ENCODE measurements around the gene RGL3. TPM values are rescaled to one million over a fixed set of nuclear protein-coding genes. Genes with fewer than 3 reads are reported as not detected.
"Not testable (repeated sequence)": the region's sequence is repeated elsewhere in the genome, so short reads cannot be mapped to it uniquely, and the experiment has no call there.

The RGL3 gene
- total RNA-seq, 1 experiment from 2014 or later: 100 TPM

GRCh38 chr19:11355160-11356073 is 63.7 kb downstream of the RGL3 start, which contains the start of gene PLPPR2:
Gene PLPPR2, plus strand, starts transcription at chr19:11355432. Its CDS starts 2,242 bp downstream, at chr19:11357674.
- ChIA-PET POLR2A (ENCODE audit: unreplicated experiment) (no interaction called here), CTCF (no interaction called here)
- intact Hi-C loops (cut with micrococcal nuclease; ENCODE audit: unreplicated experiment): loop anchor here (1.0 to 2.0 kb wide), 2 partner anchors 16 to 19 kb away; partner anchors contain the start of genes RAB3D and SWSAP1
- no peaks in the 10 kb centered on the region for H3K27me3 ChIP-seq (ENCODE audit: insufficient read depth, low read depth)
- peaks cover 7% of the 10 kb centered on the region for H3K79me2 ChIP-seq (ENCODE audit: low read depth)
- no peaks in the 10 kb centered on the region for H3K9me3 ChIP-seq (ENCODE audit: insufficient read depth, low read depth)
- peak; percentile 79 to 90 for DNase-seq
- peaks cover 25% of the 10 kb centered on the region for H3K4me1 ChIP-seq (replicated peaks; ENCODE audit: insufficient read depth)
- TF ChIP-seq EZH2 (IDR thresholded peaks at IDR 0.05; ENCODE audit: low read depth): no peak
- TF ChIP-seq CTCF (conservative IDR thresholded peaks at IDR 0.05): no peak
- no peaks in the 10 kb centered on the region for H3K9me2 ChIP-seq (ENCODE audit: insufficient read depth)
- peak within 1 kb of the TSS; percentile 74 for H3K4me3 ChIP-seq
- H3K4me2 ChIP-seq: peak within 1 kb of the TSS; percentile 99
- no peaks in the 10 kb centered on the region for H3K36me3 ChIP-seq (ENCODE audit: low read depth)
- peaks cover 27% of the 10 kb centered on the region; the same call in 1 of the 2 replicates for H3F3A ChIP-seq (ENCODE audit: insufficient read depth, low read depth)
- H4K20me1 ChIP-seq (ENCODE audit: insufficient read depth): peaks cover 6% of the 10 kb centered on the region; the same call in 1 of the 2 replicates
- H2AFZ ChIP-seq: peak within 1 kb of the TSS; percentile 76; the same call in 1 of the 2 replicates
- H3K27ac ChIP-seq: no peak within 1 kb of the TSS
- BruUV-seq (replicated peaks): no TSS peak

- intact Hi-C loops (cut with micrococcal nuclease; ENCODE audit: unreplicated experiment): loop anchor here (2.0 kb wide), 1 partner anchor 21 kb away; the partner anchor contains the start of gene SWSAP1
- H3K4me2 ChIP-seq; H3K9me3 ChIP-seq (ENCODE audit: insufficient read depth, low read depth); H3K27ac ChIP-seq; CTCF ChIA-PET; DNase-seq; H3K27me3 ChIP-seq (ENCODE audit: insufficient read depth, low read depth); H4K20me1 ChIP-seq (ENCODE audit: insufficient read depth); H3K79me2 ChIP-seq (ENCODE audit: low read depth); H3K9me2 ChIP-seq (ENCODE audit: insufficient read depth); H3K36me3 ChIP-seq (ENCODE audit: low read depth); BruUV-seq (replicated peaks); H2AFZ ChIP-seq; H3K4me3 ChIP-seq: not testable (repeated sequence)
- H3K4me1 ChIP-seq (replicated peaks; ENCODE audit: insufficient read depth): peaks cover 15% of the 10 kb centered on the region
- H3F3A ChIP-seq (ENCODE audit: insufficient read depth, low read depth): peaks cover 23% of the 10 kb centered on the region; the same call in 1 of the 2 replicates
- POLR2A ChIA-PET (ENCODE audit: unreplicated experiment): interaction anchor here (0.5 kb wide), 1 partner anchor 1148 kb away, joined by 3 read pairs; no protein-coding TSS in a partner anchor
These were observed 65.0 kb downstream of the RGL3 start for GRCh38 chr19:11354102-11354501.

- CTCF ChIA-PET: no interaction called here
- TF ChIP-seq CTCF (conservative IDR thresholded peaks at IDR 0.05) (no peak), EZH2 (IDR thresholded peaks at IDR 0.05; ENCODE audit: low read depth) (no peak)
These were observed 69.9 kb downstream of the RGL3 start for GRCh38 chr19:11349171-11349570.

More at GRCh38 chr19:11349171-11349570, 69.9 kb downstream of the RGL3 start:
- peaks cover 31% of the 10 kb centered on the region for H3F3A ChIP-seq (ENCODE audit: insufficient read depth, low read depth)
- H4K20me1 ChIP-seq (ENCODE audit: insufficient read depth): no peaks in the 10 kb centered on the region
- H2AFZ ChIP-seq: no peak overlapping the region
- no peak overlapping the region for H3K4me3 ChIP-seq
- intact Hi-C loops (cut with micrococcal nuclease; ENCODE audit: unreplicated experiment): no loop called here
- H3K36me3 ChIP-seq (ENCODE audit: low read depth): no peaks in the 10 kb centered on the region
- no peaks in the 10 kb centered on the region for H3K9me3 ChIP-seq (ENCODE audit: insufficient read depth, low read depth)
- no peak overlapping the region for H3K27ac ChIP-seq
- H3K4me1 ChIP-seq (replicated peaks; ENCODE audit: insufficient read depth): peaks cover 24% of the 10 kb centered on the region
- H3K9me2 ChIP-seq (ENCODE audit: insufficient read depth): no peaks in the 10 kb centered on the region
- no peaks in the 10 kb centered on the region for H3K27me3 ChIP-seq (ENCODE audit: insufficient read depth, low read depth)
- no peak overlapping the region for H3K4me2 ChIP-seq
- H3K79me2 ChIP-seq (ENCODE audit: low read depth): peaks cover 13% of the 10 kb centered on the region
- POLR2A ChIA-PET (ENCODE audit: unreplicated experiment): no interaction called here
- BruUV-seq (replicated peaks): no TSS peak
- no peak for DNase-seq

Measured in PC-9 (cell line).